COLO829 (cell line): ENCODE measurements around the gene SAMD9L.

ENCODE experiments used
- DNase-seq: peaks from one replicate; pipeline ENCODE4 v3.0.0; 2012; ENCODE audit warnings: low spot score

Gene SAMD9L

GRCh38 chr7:93148144-93148543 is at the start of gene SAMD9L:
SAMD9L (minus strand) TSS chr7:93148385; CDS start chr7:93135971, 12,414 bp downstream.
- no peak for DNase-seq

DNA sequence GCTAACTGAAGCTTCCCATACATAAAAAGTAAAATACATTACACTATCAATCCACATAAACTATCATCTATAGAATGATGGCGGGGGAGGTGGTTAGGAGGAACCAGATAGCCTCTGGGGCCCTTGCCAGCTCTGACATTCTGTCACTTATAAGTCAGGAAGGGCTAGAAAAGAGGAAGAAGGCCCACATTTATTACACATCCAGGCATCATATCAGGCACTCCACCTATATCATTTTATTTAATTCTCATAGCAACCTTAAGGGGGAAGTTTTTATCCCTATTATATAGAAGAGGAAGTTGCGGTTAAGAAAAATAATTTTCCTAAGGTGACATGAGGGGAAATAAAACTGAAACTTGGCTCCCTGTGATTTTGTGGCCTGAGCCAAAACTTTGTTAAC is 48.2 kb upstream of the SAMD9L start:
- DNase-seq: no peak

DNA sequence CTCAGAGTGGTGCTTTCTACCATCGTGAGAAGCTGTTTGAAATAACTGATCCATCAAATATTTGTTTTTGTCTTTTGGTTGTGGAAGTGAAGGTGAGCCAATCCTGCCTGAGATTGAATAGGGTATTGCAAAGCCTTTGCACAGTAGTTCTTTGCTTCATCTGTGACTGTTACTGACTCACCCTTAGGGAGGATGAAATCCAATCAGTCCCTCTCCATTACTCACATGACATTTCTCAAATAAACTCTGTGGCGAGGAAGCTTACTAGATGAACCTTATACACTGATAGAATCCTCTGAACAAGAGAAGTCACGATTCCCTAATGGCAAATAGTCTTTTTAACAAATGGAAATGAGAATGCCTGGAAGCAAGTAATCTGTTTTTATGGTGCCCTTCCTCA is 46.2 kb upstream of the SAMD9L start:
- peak; percentile 29 for DNase-seq

DNA sequence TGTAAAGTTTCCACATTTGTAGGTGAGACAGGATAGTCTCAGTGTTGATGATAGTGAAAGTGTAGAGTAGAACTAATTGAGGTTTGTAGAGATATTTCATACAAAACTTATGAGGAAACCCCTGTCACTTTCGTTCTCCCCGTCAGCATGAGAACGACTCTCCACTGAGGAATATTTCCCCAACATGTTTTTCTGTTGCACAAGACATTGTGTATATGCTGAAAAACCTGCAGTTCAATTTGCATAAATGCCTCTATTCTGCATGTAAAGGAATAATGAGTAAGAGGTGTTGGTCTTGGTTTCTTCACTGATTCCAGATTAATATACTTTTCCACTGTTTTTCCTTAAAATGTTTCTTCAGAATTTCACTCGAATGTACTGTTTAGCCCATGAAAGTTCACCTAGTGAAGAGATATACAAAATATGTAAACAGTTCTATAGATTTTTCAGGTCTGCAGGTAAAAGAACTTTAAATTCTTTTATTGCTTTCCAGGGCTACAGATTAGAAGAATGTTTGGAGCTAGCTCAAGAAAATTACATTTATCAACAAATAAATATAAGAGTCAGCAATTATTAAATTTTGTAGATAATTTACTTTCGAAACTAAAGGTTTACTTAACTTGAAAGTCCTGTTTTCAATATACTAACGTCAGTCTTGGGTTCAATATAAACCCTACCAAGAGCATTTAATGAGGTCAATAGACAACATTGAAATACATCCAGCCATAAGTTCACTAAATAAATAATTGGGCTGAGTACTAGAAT is 40.9 kb upstream of the SAMD9L start:
- no peak for DNase-seq

DNA sequence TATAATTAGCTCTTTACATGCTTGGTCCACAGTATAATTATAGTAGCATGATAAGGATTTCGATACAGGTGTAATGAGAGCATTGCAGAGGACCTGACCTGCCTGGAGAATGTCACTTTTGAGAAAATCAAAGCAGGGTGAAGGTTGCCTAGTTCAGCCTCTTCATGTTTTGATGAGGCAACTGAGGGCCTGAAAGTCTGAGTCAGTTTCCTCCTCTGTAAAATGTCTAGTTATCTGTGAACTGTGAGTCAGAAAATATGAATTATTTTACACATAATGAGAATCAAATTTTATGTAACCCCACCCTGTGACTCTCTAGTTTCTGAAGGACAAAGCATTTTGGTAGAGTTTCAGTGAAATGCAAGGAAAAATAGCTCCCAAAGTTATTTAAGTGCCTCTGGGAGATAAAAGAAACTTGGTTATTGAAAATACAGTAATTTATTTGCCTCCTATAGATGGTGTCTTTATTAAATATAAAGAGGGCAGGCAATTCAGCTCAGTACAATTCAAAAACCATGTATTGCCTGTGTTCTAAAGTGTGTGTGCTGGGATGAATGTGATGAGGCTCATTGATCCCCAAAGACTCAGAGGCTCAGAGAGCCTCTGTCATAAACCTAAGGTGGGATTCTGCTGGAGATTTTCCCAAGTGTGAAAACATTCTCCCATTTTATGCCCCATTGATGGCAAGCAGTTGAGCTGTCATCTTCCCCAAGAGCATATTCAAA is 37.3 kb upstream of the SAMD9L start:
- DNase-seq: no peak

GRCh38 chr7:93179173-93179572 is 31.0 kb upstream of the SAMD9L start:
- DNase-seq: no peak

GRCh38 chr7:93178213-93178612 is 30.0 kb upstream of the SAMD9L start:
- peak; percentile 70 for DNase-seq

DNA sequence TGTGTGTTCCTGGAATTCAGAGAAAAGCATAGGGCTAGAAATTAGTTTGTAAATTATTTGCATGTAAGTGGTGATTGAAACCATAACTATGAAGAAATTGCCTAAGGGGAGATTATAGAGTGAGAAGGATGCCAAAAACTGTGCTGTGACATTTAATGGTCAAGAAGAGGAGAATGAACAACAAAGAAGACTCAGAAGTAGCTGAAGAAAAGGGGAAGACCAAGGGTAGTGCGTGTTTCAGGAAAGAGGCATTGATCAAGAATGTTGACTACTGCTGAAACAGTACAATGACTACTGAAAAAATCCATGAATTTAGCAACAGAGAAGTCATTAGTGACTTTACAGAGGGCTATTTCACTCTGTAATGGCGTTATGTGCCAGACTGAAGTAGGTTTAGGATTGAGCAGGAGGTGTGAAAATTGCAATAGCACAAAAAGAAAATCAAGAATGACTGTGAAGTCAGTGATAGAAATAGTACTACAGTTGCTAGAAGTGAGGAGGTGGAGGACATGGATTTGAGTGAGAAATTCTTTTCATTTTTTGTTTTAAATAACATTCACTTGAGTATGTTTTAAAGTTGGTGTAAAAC is 28.9 kb upstream of the SAMD9L start:
- peak; percentile 70 for DNase-seq

DNA sequence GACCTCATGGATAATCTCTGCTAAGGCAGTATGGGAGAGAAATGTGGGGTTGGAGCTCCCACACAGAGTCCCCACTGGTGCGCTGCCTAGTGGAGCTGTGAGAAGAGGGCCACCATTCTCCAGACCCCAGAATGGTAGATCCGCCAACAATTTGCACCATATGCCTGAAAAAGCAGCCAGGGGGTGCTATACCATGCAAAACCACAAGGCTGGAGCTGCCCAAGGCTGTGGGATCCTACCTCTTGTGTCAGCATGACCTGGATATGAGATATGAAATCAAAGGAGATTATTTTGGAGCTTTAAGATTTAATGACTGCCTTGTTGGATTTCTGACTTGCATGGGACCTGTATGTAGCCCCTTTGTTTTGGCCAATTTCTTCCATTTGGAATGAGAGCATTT is 27.0 kb upstream of the SAMD9L start:
- DNase-seq: no peak

GRCh38 chr7:93172683-93173082 is 24.5 kb upstream of the SAMD9L start:
- no peak for DNase-seq

DNA sequence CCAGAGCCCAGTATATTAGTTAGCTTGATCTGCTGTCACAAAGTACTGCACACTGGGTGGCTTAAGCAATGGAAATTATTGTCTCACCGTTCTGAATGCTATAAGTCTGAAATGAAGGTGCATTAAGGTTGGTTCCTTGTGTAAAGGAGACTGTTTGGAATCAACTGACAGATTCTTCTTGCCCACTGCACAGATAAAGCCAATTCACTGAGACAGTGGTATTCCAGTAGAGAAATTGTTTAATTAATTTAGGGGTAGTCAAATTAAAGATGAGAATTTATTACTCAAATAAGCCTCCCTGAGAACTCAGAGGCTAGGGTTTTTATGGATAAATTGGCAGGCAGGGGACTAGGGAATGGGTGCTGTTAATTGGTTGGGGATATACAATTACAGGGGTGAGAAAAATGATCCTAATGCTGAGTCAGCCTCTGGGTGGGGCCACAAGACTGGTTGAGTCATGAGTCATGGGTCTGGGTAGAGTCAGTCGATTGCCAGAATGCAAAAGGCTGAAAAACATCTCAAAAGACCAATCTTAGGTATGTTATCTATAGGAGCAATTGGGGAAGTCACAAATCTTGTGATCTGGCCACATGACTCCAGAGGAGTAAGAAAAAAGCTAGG is 23.5 kb upstream of the SAMD9L start:
- no peak for DNase-seq

DNA sequence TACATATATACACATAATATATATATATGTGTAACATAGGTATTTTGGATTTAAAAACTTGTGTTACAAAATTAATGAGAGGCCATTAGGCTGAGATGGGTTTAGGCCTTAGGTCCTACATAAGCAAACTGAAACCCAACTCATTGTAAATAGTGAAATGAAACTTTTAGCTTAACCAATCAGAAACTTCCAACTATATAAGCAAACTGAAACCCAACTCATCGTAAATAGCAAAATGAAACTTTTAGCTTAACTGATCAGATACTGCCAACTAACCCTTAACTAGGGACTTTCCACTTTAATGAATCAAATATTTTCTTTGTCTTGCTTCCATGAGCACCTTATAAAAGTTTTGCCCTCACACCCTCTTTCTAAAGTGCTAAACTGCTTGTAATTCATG is 17.3 kb upstream of the SAMD9L start:
- DNase-seq: no peak

GRCh38 chr7:93164766-93165165 is 16.6 kb upstream of the SAMD9L start:
- no peak for DNase-seq

- no peak for DNase-seq
Measured at GRCh38 chr7:93161181-93161762, 13.1 kb upstream of the SAMD9L start.

DNA sequence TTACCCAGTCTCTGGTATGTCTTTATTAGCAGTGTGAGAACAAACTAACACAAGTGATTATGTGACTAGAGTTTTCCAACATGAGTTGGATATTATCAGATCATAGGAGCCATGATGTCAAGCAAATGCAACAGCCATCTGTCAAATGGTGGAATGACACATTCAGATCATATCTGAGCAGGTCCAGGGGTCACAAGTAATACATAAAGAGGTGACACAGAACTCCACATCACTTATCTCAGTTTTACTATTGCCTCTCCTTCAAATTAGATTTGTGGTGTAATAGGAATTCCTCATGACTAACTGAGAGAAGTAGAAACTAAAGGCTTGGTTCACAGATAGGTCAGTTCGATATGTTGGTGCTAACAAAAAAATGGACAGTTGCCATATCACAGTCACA is 12.2 kb upstream of the SAMD9L start:
- DNase-seq: no peak

DNA sequence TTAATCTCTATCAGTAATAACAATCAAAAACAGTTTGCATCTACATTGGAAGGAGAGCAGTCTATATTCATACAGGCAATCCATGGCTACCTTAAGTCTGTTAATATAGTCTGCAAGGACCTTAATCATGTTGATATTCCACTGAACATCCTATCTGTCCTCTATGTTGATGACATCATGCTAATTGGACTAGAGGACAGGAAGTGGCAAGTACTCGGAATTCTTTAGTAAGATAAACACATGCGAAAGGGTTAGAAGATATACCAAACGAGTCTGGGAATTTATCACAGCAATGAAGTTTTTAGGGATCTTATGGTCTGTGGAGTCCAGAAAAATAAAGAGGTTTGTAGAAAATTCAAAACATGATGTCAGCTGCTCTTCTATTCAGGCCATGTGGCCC is 11.3 kb upstream of the SAMD9L start:
- no peak for DNase-seq

DNA sequence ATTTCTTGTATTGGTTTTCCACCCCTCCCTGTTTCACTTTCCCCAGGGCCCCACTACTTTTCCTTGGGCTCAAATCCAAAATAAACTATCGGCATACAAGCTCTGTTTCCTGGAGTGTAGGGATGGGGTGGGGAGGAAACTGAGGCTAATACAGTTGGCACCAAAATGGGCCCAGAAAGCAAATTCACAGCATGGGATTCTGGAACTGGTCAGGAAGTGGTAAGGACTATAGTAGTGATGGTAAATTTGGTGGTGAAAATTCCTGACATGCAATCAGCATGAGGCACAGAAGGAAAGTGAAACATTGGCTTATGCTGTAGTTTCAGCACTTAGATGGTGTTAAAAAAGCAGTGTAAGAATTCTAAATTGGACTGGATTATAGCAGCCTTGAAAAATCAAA is 8.7 kb upstream of the SAMD9L start:
- DNase-seq: no peak

GRCh38 chr7:93150200-93150835 is 2.1 kb upstream of the SAMD9L start:
- no peak for DNase-seq

DNA sequence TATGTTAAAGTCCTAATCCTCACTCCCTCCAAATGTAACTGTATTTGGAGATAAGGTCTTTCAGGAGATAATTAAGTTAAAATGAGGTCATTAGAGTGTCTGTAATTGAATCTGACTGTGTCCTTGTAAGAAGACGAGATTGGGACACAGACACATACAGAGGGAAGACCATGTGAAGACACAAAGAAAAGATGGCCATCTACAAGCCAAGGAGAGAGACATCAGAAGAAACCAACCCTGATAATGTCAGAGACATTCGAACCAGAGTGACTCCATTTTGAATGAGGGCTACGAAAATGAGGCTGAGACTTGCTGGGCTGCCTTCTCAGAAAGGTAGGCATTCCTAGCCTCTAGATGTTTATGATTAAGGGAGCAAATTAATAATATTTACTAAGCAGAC is 542 bp upstream of the SAMD9L start:
- no peak for DNase-seq

DNA sequence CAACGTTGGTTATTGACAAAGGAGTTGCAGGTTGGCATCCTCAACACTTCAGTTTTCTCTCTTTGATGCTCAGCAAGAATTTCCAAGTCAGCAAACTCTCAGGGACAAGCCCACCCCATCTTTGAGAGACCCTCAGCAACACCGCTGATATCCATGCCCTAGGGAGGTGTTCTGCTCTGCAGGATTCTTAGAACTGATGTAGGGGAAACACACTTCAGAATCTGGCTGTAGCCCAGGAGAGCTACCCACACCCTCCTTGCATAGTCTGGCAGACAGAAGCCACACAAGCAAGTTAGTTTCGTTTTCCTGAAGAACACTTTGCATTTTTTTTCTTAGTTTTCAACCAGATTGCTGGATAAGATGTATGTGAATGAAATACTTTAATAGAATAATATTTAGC is 822 bp downstream of the SAMD9L start:
- peak; percentile 51 for DNase-seq

DNA sequence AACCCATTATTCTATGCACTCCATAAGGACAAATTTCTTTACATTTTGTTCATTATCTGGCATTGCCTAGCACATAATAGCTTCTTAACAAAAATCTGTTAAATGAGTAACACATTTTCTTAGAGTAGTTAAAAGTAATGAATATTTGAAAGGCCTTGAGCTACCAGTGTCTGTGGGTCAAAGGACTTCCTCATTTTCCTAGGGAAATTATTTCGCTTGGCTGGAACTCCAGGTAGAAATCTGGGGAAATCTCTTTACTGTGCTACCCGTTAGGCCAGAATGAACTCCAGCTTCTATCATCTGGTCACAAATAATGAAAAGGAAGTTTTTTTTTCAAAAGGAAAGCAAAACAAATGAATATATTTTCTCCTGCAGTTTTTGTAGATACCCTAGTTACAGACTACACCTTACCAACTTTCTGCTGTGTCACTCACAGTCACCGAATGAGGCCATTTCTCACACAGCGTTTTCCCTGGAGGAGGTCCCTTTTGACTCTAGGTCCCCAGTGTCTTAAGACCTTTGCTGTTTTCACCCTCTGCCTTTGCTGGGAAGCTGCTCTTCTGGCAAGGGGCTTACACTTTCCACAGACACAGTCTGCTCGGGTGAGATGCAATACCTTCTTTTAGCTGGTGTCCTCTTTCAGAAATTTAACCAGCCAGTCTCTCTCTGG is 1.6 kb downstream of the SAMD9L start:
- no peak for DNase-seq
